Type B pancreatic cell (in vitro differentiated cells): ENCODE results near the gene MED12L. TPM values are rescaled to one million over a fixed set of nuclear protein-coding genes. Genes with fewer than 3 reads are reported as not detected.
A peak's percentile ranks its signal among the peaks of the same experiment; 100 is the strongest.

ENCODE experiments used
- DNase-seq: peaks from one replicate; pipeline ENCODE4 v3.0.0; 2021; ENCODE audit warnings: mixed read lengths; ENCODE audit not compliant: unreplicated experiment; ENCODE audit errors: extremely low spot score
- H3K27ac Mint-ChIP-seq: 2 replicates; pipeline ENCODE4 v1.8.0; 2021; ENCODE audit warnings: mild to moderate bottlenecking, mixed read lengths
- H3K27me3 Mint-ChIP-seq: 2 replicates; pipeline ENCODE4 v1.8.0; 2021; ENCODE audit warnings: mixed read lengths
- H3K36me3 Mint-ChIP-seq: 2 replicates; pipeline ENCODE4 v1.8.0; 2021; ENCODE audit warnings: mixed read lengths
- H3K4me1 Mint-ChIP-seq: one replicate; pipeline ENCODE4 v1.8.0; 2021; ENCODE audit warnings: mixed read lengths; ENCODE audit not compliant: unreplicated experiment
- H3K4me3 Mint-ChIP-seq: 2 replicates; pipeline ENCODE4 v1.8.0; 2021; ENCODE audit warnings: mild to moderate bottlenecking, mixed read lengths
- H3K9me3 Mint-ChIP-seq: 2 replicates; pipeline ENCODE4 v1.8.0; 2021; ENCODE audit warnings: mixed read lengths
- total RNA-seq: library from RNA; stranded (reverse); gene quantifications from 2 replicates; pipeline ENCODE4 v1.2.1, GENCODE V29; 2021; ENCODE audit warnings: low replicate concordance
- TF ChIP-seq, protein P1 (sequence below): fragments of 200-600 bp; sonication (generic); conservative IDR thresholded peaks from 2 replicates; pipeline ENCODE4 v1.5.0; 2021; ENCODE audit warnings: antibody characterized with exemption, mild to moderate bottlenecking

The MED12L gene
- total RNA-seq, 1 donor from 2014 or later: 6.4 TPM

DNA sequence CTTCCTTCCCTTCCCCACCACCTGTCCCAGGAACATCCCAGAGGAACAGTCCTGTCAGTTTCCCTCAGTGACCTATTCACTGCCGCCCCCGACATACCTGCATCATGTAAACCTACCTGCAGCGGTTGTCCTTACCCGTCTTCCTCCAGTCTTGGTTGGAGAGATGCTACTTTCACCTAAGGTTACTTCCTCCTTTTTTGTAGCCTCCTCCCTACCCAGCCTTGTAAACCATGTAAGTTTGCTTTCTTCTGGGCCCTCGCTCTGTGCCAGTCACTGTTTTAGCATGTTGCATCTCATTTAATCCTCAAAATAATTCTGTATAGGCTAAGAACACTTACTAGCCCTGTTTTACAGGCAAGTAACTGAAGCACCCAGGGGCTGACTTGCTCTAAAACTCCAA, 59.3 kb downstream of the MED12L start:
- peaks cover 2% of the 10 kb centered on the region for H3K27me3 Mint-ChIP-seq
- no peaks in the 10 kb centered on the region for H3K9me3 Mint-ChIP-seq
- H3K4me1 Mint-ChIP-seq: no peaks in the 10 kb centered on the region
- no peak for DNase-seq
- H3K27ac Mint-ChIP-seq: no peak overlapping the region
- H3K4me3 Mint-ChIP-seq: no peak overlapping the region
- H3K36me3 Mint-ChIP-seq: no peaks in the 10 kb centered on the region
- TF ChIP-seq, protein P1, sequence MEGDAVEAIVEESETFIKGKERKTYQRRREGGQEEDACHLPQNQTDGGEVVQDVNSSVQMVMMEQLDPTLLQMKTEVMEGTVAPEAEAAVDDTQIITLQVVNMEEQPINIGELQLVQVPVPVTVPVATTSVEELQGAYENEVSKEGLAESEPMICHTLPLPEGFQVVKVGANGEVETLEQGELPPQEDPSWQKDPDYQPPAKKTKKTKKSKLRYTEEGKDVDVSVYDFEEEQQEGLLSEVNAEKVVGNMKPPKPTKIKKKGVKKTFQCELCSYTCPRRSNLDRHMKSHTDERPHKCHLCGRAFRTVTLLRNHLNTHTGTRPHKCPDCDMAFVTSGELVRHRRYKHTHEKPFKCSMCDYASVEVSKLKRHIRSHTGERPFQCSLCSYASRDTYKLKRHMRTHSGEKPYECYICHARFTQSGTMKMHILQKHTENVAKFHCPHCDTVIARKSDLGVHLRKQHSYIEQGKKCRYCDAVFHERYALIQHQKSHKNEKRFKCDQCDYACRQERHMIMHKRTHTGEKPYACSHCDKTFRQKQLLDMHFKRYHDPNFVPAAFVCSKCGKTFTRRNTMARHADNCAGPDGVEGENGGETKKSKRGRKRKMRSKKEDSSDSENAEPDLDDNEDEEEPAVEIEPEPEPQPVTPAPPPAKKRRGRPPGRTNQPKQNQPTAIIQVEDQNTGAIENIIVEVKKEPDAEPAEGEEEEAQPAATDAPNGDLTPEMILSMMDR: no peak

GRCh38 chr3:151145713-151146070, 60.2 kb downstream of the MED12L start:
- Mint-ChIP-seq H3K27me3 (peaks cover 2% of the 10 kb centered on the region), H3K36me3 (no peaks in the 10 kb centered on the region), H3K4me1 (no peaks in the 10 kb centered on the region), H3K27ac (no peak overlapping the region), H3K9me3 (no peaks in the 10 kb centered on the region), H3K4me3 (no peak overlapping the region)
- TF ChIP-seq, protein P1: no peak
- DNase-seq: no peak

DNA sequence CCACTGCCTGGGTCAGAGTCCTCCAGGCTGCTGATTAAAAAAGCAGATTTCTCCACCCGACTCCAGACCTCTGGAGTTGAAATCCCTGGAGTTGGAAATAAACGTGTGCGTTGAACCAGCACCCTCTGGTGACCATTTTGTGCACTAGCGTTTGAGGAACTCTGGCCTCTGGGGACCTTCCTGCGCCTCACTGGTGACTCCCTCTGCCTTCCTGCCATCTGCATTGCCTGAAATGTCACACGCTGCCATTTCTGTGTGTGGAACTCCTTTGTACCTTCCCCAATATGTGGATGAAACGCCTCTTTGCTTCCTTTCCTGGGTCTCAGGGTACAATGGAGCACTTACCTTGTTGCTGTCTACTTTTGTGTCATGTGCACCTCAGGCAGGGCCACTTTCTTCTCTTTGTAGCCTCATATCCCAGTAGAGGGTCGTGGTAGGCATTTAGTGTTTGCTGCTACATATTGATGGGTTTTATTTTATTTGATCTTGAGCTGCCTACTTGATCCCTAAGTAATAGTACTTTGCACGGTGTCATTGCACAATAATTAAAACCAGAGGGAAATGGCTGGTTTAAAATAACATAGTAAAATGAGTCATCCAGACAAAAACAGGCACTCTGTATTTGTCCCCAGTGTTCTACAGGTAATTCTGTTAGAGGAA, 60.7 kb downstream of the MED12L start:
- no peak for DNase-seq
- no peaks in the 10 kb centered on the region for H3K9me3 Mint-ChIP-seq
- no peaks in the 10 kb centered on the region for H3K4me1 Mint-ChIP-seq

GRCh38 chr3:151146731-151147091, 61.2 kb downstream of the MED12L start:
- peak overlapping the region; percentile 11 for H3K27ac Mint-ChIP-seq
- no peak overlapping the region for H3K4me3 Mint-ChIP-seq
- no peaks in the 10 kb centered on the region for H3K4me1 Mint-ChIP-seq
- DNase-seq: no peak
- TF ChIP-seq, protein P1: no peak
- H3K9me3 Mint-ChIP-seq: no peaks in the 10 kb centered on the region
- no peaks in the 10 kb centered on the region for H3K36me3 Mint-ChIP-seq
- H3K27me3 Mint-ChIP-seq: peaks cover 2% of the 10 kb centered on the region

More for the DNA sequence above, 60.7 kb downstream of the MED12L start:
- TF ChIP-seq, protein P1: peak; percentile 91
- Mint-ChIP-seq H3K4me3 (no peak overlapping the region), H3K27me3 (peaks cover 2% of the 10 kb centered on the region), H3K36me3 (no peaks in the 10 kb centered on the region), H3K27ac (no peak overlapping the region)

DNA sequence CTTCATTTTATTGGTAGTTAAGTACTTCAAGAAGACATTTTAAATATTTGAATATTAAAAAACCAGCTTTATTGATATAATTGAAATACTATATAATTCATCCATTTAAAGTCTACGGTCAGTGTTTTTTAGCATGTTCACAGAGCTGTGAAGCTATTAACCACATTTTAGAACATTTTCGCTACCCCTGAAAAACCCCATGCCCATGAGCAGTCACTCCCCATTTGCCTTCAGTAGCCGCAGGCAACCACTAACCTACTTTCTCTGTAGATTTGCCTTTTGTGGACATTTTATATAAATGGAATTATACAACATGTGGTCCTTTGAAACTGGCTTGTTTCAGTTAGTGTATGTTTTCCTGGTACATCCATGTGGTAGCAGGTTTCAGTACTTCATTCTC, 61.8 kb downstream of the MED12L start:
- TF ChIP-seq, protein P1: no peak
- H3K4me1 Mint-ChIP-seq: no peaks in the 10 kb centered on the region
- H3K27me3 Mint-ChIP-seq: peaks cover 2% of the 10 kb centered on the region
- H3K9me3 Mint-ChIP-seq: no peaks in the 10 kb centered on the region
- H3K27ac Mint-ChIP-seq: peak overlapping the region; percentile 11
- no peak for DNase-seq
- no peaks in the 10 kb centered on the region for H3K36me3 Mint-ChIP-seq
- H3K4me3 Mint-ChIP-seq: no peak overlapping the region
